Astrocyte of the cerebellum (primary cell): Measurements from ENCODE around the gene BOD1L1.

Source experiments
- DNase-seq: peaks from one replicate; pipeline ENCODE4 v3.0.0-alpha.2; 2011; ENCODE audit warnings: low read depth
- H3K4me3 ChIP-seq: 2 replicates; pipeline ENCODE4 v1.5.1; 2011; ENCODE audit warnings: mild to moderate bottlenecking, low read depth, low read length, moderate library complexity
- in situ Hi-C: cut with HindIII; loops from 2 replicates; pipeline ENCODE4 v1.10.0; 2017; ENCODE audit warnings: low sequenced_read_pairs
- TF ChIP-seq, protein P1 (sequence below): IDR thresholded peaks from 2 replicates; pipeline ENCODE4 v1.5.1; 2012; ENCODE audit warnings: low read length, low read depth, moderate library complexity, mild to moderate bottlenecking; ENCODE audit errors: missing control alignments

The BOD1L1 gene

DNA sequence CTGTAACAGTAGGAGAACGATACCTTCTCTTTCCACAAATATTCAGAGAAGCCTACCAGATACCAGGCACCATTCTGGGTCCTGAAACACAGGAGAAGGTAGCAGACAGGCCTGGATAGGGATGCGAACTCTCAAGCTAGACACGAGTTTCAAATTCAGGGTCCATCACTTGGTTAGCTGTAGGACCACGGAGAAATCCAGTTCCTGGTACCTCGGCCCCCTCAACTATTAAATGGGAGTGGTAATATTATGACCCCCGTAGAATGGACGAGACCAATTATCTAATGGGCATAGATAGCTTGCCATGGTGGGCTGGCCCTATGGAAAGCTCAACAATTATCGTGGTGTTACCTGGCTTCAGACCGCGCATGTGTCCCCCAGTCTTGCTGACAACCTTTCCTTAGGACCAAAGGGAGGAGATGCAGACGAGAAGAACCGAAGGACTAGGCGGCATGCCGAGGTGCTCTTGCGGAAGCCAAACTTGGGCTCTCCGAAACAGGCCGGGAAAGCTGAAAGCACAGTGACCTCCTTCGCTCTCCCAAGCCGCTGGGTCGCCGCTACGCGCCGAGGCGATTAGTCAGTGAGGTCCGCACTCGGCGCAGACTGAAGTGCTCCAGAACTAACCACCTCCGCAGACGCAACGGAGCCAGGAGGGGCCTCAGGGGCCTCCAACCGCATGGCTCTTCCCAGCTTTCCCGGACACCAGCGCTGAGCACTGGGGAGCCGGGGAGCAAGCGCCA lies 102.9 kb downstream of the BOD1L1 start:
- H3K4me3 ChIP-seq, result no peak overlapping the region
- TF ChIP-seq, protein P1, sequence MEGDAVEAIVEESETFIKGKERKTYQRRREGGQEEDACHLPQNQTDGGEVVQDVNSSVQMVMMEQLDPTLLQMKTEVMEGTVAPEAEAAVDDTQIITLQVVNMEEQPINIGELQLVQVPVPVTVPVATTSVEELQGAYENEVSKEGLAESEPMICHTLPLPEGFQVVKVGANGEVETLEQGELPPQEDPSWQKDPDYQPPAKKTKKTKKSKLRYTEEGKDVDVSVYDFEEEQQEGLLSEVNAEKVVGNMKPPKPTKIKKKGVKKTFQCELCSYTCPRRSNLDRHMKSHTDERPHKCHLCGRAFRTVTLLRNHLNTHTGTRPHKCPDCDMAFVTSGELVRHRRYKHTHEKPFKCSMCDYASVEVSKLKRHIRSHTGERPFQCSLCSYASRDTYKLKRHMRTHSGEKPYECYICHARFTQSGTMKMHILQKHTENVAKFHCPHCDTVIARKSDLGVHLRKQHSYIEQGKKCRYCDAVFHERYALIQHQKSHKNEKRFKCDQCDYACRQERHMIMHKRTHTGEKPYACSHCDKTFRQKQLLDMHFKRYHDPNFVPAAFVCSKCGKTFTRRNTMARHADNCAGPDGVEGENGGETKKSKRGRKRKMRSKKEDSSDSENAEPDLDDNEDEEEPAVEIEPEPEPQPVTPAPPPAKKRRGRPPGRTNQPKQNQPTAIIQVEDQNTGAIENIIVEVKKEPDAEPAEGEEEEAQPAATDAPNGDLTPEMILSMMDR, result no peak
- in situ Hi-C loops, result no loop called here
- DNase-seq, result no peak

DNA sequence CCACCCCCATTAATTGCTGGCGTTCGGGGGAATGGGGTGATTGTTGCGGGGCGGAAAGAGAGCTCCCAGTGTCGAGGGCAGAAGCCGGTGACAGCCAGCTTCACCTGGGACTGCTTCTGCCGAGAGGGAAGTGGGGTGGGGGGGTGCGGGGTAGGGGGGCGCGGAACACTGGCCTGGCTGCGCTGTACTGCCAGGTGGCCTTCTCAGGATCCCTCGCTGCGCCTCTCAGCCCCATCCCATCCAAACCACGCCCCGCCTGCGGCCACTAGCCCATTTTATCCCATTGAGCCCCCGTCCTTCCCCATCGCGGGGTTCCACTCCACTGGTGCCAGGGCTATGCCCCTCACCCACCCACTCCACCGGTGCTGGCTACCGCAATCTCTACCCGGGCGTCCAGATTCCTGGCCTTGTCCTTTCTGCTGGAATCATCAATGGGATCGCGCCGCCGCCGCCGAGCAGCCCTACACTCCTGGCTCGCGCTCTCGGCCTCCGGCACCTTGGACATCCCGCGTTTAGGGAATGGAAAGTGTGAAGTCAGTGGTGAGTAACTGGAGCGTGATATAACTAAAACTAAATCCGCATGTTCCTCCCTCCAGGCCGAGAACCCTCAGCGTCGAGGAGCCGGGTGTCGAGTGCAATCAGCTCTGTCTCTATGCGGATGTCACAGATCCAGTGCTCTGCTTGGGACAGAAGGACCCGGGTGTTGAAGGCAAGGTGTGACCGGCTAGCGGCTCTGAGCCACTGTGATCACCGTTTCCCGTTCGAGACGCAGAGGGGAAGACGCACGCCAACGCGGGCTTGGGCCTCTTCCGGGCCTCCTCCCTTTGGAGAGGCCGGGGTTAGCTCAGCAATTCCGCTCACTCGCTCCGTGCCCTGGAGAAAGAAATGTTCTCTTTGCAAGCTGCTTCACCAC lies 103.7 kb downstream of the BOD1L1 start:
- DNase-seq, result no peak
- in situ Hi-C loops, result no loop called here
- TF ChIP-seq, protein P1, result no peak
- no peak overlapping the region for H3K4me3 ChIP-seq

DNA sequence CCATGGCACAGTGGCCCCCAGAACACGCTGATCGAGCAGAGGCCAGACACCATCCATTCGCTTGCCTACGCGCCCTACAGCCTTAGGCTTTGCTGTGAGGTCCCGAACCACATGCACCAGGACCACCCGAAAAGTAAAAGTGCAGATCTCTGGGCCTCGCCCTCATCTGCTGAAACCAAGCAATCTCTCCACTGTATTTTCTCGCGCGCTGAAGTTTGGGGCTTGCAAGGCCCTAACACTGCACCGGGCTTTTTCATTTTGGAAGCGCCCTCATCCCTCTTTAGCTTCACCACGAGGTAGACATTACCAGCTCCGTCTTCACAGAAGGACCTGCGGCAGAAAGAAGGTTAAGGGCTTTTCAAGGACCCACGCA lies 104.4 kb downstream of the BOD1L1 start:
- H3K4me3 ChIP-seq, result no peak overlapping the region
- TF ChIP-seq, protein P1, result no peak
- DNase-seq, result no peak
- in situ Hi-C loops, result no loop called here

DNA sequence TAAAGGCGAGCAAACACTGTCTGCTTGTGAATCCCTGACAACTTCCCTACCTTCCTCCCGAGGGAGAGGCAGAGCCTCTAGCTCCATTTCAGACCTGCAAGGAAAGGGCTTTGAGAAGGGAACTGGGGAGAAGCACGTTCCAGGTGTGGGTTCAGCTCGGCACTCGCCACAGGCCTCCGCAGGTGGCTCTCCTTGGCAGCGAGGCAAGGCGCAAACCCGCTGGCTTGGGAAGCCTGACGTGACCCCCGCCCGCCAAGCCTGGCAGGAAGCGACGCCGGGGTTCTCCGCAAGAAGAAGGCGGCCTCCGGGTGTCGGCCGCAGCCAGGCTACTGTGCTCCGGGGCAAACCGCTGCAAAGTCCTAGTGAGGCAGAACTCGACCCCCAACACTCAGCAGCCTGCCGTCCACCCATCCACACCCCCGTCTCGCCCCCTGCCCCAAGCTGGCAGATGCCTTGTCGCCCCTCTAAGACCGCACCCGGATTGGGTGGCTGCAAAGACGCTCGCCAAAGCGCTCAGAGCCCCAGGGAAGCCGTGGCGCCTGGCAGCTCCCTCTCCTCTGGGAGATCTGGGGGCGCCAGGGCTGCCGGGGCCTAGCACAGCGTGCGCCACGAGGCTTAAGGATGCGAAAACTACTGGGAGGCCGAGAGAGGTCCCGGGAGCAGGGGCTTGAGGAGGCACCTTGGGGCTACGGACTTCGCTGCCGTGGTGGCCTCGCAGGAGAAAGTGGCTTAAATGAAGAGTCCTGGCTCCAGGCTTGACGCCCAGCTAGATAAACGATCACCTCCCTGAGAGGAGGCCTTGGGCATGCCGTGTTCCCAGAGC lies 105.0 kb downstream of the BOD1L1 start:
- no peak overlapping the region for H3K4me3 ChIP-seq
- TF ChIP-seq, protein P1, result no peak
- in situ Hi-C loops, result no loop called here
- no peak for DNase-seq

DNA sequence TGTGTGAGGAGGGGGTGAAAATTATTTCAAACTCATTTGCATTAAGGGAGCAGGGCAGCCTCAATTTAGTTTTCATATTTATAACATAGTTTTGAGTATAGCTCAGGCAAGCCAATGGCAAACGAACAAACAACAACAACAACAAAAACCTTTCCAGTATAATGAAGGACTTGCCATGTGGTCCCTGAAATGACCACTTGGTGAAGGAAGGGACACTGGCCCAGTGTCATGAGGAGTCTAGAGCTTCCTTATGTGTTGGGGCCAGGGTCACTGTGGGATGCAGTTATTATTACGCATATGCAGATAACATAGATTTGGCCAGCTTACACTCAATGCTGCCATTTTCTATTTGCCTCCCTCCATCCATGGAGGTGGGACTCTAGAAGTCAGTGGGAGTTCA lies 106.5 kb downstream of the BOD1L1 start:
- no peak for DNase-seq
- in situ Hi-C loops, result no loop called here
- no peak overlapping the region for H3K4me3 ChIP-seq
- TF ChIP-seq, protein P1, result no peak
